ENCODE data around the gene SLC7A6.

GRCh38 chr16:68231384-68232136 lies 32.8 kb upstream of the SLC7A6 start:
- TF ChIP-seq CTCF (IDR thresholded peaks at IDR 0.05) (no peak), POLR2A (IDR thresholded peaks at IDR 0.05) (no peak)

Data from uterus (tissue), 2 donors.